Neutrophil (primary cell): ENCODE measurements around the gene MEAK7.

ENCODE experiments used
- H3K27ac ChIP-seq: fragments of 200-600 bp; sonication (generic); 2 replicates; pipeline ENCODE4 v1.5.1; 2016; ENCODE audit warnings: mild to moderate bottlenecking, moderate library complexity
- H3K27me3 ChIP-seq: fragments of 200-600 bp; sonication (generic); 2 replicates; pipeline ENCODE4 v1.6.0; 2016; ENCODE audit warnings: mild to moderate bottlenecking
- H3K36me3 ChIP-seq: fragments of 200-600 bp; sonication (generic); 2 replicates; pipeline ENCODE4 v1.5.1; 2017
- H3K4me1 ChIP-seq, 2 experiments: fragments of 200-600 bp in 1 of 2; sonication (generic) in 1 of 2; 1 replicate in 1 of 2; 2 replicates in 1 of 2; pipeline versions ENCODE4 v1.5.1 to v1.6.1; 2013 to 2016; ENCODE audit warnings: low read depth in 1 of 2, low read length in 1 of 2, mild to moderate bottlenecking in 1 of 2, moderate library complexity in 1 of 2; ENCODE audit not compliant: control insufficient read depth in 1 of 2, insufficient read depth in 1 of 2
- H3K4me3 ChIP-seq, 2 experiments: fragments of 200-600 bp in 1 of 2; sonication (generic) in 1 of 2; 1 replicate in 1 of 2; 2 replicates in 1 of 2; pipeline ENCODE4 v1.5.1; 2013 to 2016; ENCODE audit warnings: low read depth in 1 of 2, low read length in 1 of 2, mild to moderate bottlenecking in 1 of 2, moderate library complexity in 1 of 2
- H3K9me3 ChIP-seq: fragments of 200-600 bp; sonication (generic); 2 replicates; pipeline ENCODE4 v1.5.1; 2016
- TF ChIP-seq, protein P1 (sequence below): fragments of 200-600 bp; sonication (generic); IDR thresholded peaks from 2 replicates; pipeline ENCODE4 v1.5.1; 2016; ENCODE audit warnings: antibody characterized with exemption

The MEAK7 gene

GRCh38 chr16:84535851-84536250 is 31.4 kb upstream of the MEAK7 start:
- Histone ChIP-seq H3K4me1 (peaks cover 14 to 26% of the 10 kb centered on the region in 2 experiments), H3K27ac (peak overlapping the region; percentile 57), H3K36me3 (no peaks in the 10 kb centered on the region), H3K9me3 (no peaks in the 10 kb centered on the region), H3K4me3 (no peak overlapping the region), H3K27me3 (peaks cover 30% of the 10 kb centered on the region)
- TF ChIP-seq, protein P1, sequence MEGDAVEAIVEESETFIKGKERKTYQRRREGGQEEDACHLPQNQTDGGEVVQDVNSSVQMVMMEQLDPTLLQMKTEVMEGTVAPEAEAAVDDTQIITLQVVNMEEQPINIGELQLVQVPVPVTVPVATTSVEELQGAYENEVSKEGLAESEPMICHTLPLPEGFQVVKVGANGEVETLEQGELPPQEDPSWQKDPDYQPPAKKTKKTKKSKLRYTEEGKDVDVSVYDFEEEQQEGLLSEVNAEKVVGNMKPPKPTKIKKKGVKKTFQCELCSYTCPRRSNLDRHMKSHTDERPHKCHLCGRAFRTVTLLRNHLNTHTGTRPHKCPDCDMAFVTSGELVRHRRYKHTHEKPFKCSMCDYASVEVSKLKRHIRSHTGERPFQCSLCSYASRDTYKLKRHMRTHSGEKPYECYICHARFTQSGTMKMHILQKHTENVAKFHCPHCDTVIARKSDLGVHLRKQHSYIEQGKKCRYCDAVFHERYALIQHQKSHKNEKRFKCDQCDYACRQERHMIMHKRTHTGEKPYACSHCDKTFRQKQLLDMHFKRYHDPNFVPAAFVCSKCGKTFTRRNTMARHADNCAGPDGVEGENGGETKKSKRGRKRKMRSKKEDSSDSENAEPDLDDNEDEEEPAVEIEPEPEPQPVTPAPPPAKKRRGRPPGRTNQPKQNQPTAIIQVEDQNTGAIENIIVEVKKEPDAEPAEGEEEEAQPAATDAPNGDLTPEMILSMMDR: no peak

DNA sequence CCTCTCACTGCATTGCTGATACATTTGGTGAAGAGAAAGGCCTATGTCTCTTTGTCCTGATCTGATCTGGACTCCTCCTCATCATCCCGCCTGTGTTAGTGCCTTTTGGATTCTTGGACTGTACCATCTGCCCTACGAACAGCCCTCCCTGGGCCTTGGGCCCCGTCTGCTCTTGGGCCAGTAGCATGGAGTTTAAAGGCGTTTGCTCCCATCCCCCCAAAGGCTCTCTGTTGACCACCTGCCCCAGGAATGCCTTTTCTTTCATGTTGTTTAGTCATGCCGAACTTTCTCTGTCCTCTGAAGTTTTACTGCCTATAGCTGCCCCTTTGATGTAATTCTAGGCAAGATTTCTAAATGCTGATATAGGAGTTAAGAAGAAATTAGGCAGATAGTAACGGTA is 30.9 kb upstream of the MEAK7 start:
- Histone ChIP-seq H3K27me3 (peaks cover 30% of the 10 kb centered on the region), H3K36me3 (no peaks in the 10 kb centered on the region), H3K27ac (peak overlapping the region; percentile 57), H3K4me3 (no peak overlapping the region), H3K4me1 (peaks cover 14 to 26% of the 10 kb centered on the region in 2 experiments), H3K9me3 (no peaks in the 10 kb centered on the region)
- TF ChIP-seq, protein P1: no peak

DNA sequence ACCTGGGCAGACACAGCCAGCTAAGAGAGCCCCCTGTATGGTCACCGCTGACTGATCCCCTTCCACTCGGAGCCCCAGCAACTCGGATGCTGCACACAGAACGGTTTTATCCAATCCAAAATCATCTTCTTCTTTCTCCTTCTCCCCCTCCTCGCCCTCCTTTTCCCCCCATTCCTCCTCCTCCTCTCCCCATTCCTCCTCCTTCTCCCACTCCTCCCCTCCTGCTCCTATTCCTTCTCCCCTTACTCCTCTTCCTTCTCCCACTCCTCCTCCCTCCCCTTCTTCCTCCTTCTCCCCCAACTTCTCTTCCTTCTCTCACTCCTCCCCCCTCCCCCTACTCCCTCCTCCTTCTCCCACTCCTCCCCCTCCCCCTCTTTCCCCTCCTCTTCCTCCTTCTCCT is 30.4 kb upstream of the MEAK7 start:
- Histone ChIP-seq H3K27me3 (peaks cover 30% of the 10 kb centered on the region), H3K27ac (peak overlapping the region; percentile 57), H3K4me1 (peaks cover 14 to 26% of the 10 kb centered on the region in 2 experiments)

DNA sequence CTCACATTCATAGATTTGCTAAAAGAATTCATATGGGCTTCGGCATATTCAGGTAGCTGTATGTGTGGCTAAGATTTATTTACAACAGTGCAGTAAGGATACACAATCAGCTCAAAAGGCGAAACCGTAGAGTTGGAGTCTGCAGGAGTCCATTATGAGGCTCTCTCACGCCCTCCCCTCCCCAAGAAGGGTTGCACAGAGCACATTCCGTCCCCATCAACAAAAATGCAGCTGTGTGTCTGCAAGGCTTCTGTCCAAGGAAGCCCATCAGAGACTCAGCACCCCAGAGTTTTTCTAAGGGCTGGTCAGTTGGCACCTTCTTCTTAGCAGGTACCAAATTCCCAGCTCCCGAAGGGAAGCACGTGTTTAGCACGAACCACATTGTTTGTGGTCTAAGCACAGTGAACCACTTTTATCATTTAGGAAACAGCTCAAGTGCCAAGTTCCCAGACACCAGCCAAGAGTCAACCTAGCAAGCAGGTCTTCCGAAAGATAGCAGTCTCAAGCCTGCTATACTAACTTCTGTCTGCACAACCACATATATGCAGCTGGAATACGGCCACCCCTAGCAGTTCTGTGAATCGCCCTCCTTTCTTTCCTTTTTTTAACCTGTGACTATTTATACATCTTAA is 28.5 kb upstream of the MEAK7 start:
- H3K4me3 ChIP-seq: no peak overlapping the region
- peaks cover 19 to 37% of the 10 kb centered on the region in 2 experiments for H3K4me1 ChIP-seq
- TF ChIP-seq, protein P1: no peak
- H3K27ac ChIP-seq: no peak overlapping the region
- H3K36me3 ChIP-seq: no peaks in the 10 kb centered on the region
- no peaks in the 10 kb centered on the region for H3K9me3 ChIP-seq
- peaks cover 30% of the 10 kb centered on the region for H3K27me3 ChIP-seq

More for the DNA sequence above, 30.4 kb upstream of the MEAK7 start:
- Histone ChIP-seq H3K4me3 (no peak overlapping the region), H3K36me3 (no peaks in the 10 kb centered on the region), H3K9me3 (no peaks in the 10 kb centered on the region)
- TF ChIP-seq, protein P1: no peak

GRCh38 chr16:84532291-84532724 is 27.8 kb upstream of the MEAK7 start:
- H3K36me3 ChIP-seq: no peaks in the 10 kb centered on the region
- no peaks in the 10 kb centered on the region for H3K9me3 ChIP-seq
- peaks cover 26 to 44% of the 10 kb centered on the region in 2 experiments for H3K4me1 ChIP-seq
- no peak overlapping the region for H3K4me3 ChIP-seq
- H3K27me3 ChIP-seq: peaks cover 30% of the 10 kb centered on the region
- H3K27ac ChIP-seq: no peak overlapping the region
- TF ChIP-seq, protein P1: no peak
